SH-SY5Y (cell line): ENCODE data around the gene OR2M4.

Experiments
- GATA2 ChIP-seq: IDR thresholded peaks from 2 replicates; pipeline ENCODE4 v1.6.1; 2011; ENCODE audit warnings: mild to moderate bottlenecking, low read depth, low read length
- GATA3 ChIP-seq: IDR thresholded peaks from 2 replicates; pipeline ENCODE4 v1.6.1; 2011; ENCODE audit warnings: low read depth, mild to moderate bottlenecking, low read length, moderate library complexity

GRCh38 chr1:248194117-248194516 lies 37.1 kb upstream of the OR2M4 start:
- TF ChIP-seq GATA2 (no peak), GATA3 (no peak)
